ENCODE data around the gene NOS2.
"Not testable (repeated sequence)": the region's sequence is repeated elsewhere in the genome, so short reads cannot be mapped to it uniquely, and the experiment has no call there.

Gene NOS2

GRCh38 chr17:27743281-27743885 is 56.9 kb downstream of the NOS2 start:
- Histone ChIP-seq H3K36me3 (ENCODE audit: insufficient read depth, low read length) (no peaks in the 10 kb centered on the region), H3K9ac (ENCODE audit: low read length) (no peak overlapping the region), H3K4me3 (ENCODE audit: low read depth, low read length, poor library complexity, severe bottlenecking) (no peak overlapping the region), H3K9me3 (ENCODE audit: low read length) (no peaks in the 10 kb centered on the region), H3K4me1 (ENCODE audit: insufficient read depth, low read length, severe bottlenecking) (no peaks in the 10 kb centered on the region), H3F3A (ENCODE audit: insufficient read depth, low read length) (no peaks in the 10 kb centered on the region), H2AFZ (ENCODE audit: low read length) (no peak overlapping the region), H3K9me2 (ENCODE audit: low read depth, low read length) (no peaks in the 10 kb centered on the region), H3K27ac (ENCODE audit: low read depth, low read length, poor library complexity, severe bottlenecking) (no peak overlapping the region), H3K79me2 (ENCODE audit: insufficient read depth, low read length) (no peaks in the 10 kb centered on the region), H4K20me1 (ENCODE audit: insufficient read depth, low read length) (no peaks in the 10 kb centered on the region), H3K27me3 (ENCODE audit: insufficient read depth, low read length) (no peaks in the 10 kb centered on the region), H3K4me2 (ENCODE audit: low read length) (no peak overlapping the region)
- TF ChIP-seq CTCF (IDR thresholded peaks at IDR 0.05; ENCODE audit: low read length) (no peak), EZH2 (IDR thresholded peaks at IDR 0.05; ENCODE audit: borderline replicate concordance, low read length) (no peak)

- Histone ChIP-seq H3K4me3 (ENCODE audit: low read depth, low read length, poor library complexity, severe bottlenecking) (no peak overlapping the region), H2AFZ (ENCODE audit: low read length) (no peak overlapping the region), H3F3A (ENCODE audit: insufficient read depth, low read length) (no peaks in the 10 kb centered on the region), H3K79me2 (ENCODE audit: insufficient read depth, low read length) (no peaks in the 10 kb centered on the region), H3K9me3 (ENCODE audit: low read length) (no peaks in the 10 kb centered on the region), H3K4me1 (ENCODE audit: insufficient read depth, low read length, severe bottlenecking) (no peaks in the 10 kb centered on the region), H3K9me2 (ENCODE audit: low read depth, low read length) (no peaks in the 10 kb centered on the region), H3K27me3 (ENCODE audit: insufficient read depth, low read length) (no peaks in the 10 kb centered on the region), H4K20me1 (ENCODE audit: insufficient read depth, low read length) (no peaks in the 10 kb centered on the region), H3K36me3 (ENCODE audit: insufficient read depth, low read length) (no peaks in the 10 kb centered on the region), H3K4me2 (ENCODE audit: low read length) (no peak overlapping the region), H3K27ac (ENCODE audit: low read depth, low read length, poor library complexity, severe bottlenecking) (no peak overlapping the region), H3K9ac (ENCODE audit: low read length) (no peak overlapping the region)
- TF ChIP-seq CTCF (IDR thresholded peaks at IDR 0.05; ENCODE audit: low read length) (no peak), EZH2 (IDR thresholded peaks at IDR 0.05; ENCODE audit: borderline replicate concordance, low read length) (no peak)
Measured at GRCh38 chr17:27741971-27742575, 58.3 kb downstream of the NOS2 start.

- TF ChIP-seq CTCF (IDR thresholded peaks at IDR 0.05; ENCODE audit: low read length), result no peak
- no peak for TF ChIP-seq EZH2 (IDR thresholded peaks at IDR 0.05; ENCODE audit: borderline replicate concordance, low read length)
- Histone ChIP-seq H3K27ac (ENCODE audit: low read depth, low read length, poor library complexity, severe bottlenecking) (no peak overlapping the region), H3K79me2 (ENCODE audit: insufficient read depth, low read length) (no peaks in the 10 kb centered on the region), H3K9ac (ENCODE audit: low read length) (no peak overlapping the region), H3K9me2 (ENCODE audit: low read depth, low read length) (no peaks in the 10 kb centered on the region), H4K20me1 (ENCODE audit: insufficient read depth, low read length) (no peaks in the 10 kb centered on the region), H3K4me2 (ENCODE audit: low read length) (no peak overlapping the region), H3K4me3 (ENCODE audit: low read depth, low read length, poor library complexity, severe bottlenecking) (no peak overlapping the region), H3K36me3 (ENCODE audit: insufficient read depth, low read length) (no peaks in the 10 kb centered on the region), H3F3A (ENCODE audit: insufficient read depth, low read length) (no peaks in the 10 kb centered on the region), H3K9me3 (ENCODE audit: low read length) (no peaks in the 10 kb centered on the region), H3K27me3 (ENCODE audit: insufficient read depth, low read length) (no peaks in the 10 kb centered on the region), H2AFZ (ENCODE audit: low read length) (no peak overlapping the region), H3K4me1 (ENCODE audit: insufficient read depth, low read length, severe bottlenecking) (no peaks in the 10 kb centered on the region)
Measured at GRCh38 chr17:27741361-27741861, 58.9 kb downstream of the NOS2 start.

- H3K9me3 ChIP-seq (ENCODE audit: low read length); H3K36me3 ChIP-seq (ENCODE audit: insufficient read depth, low read length); H3K9me2 ChIP-seq (ENCODE audit: low read depth, low read length); H3K4me3 ChIP-seq (ENCODE audit: low read depth, low read length, poor library complexity, severe bottlenecking); H4K20me1 ChIP-seq (ENCODE audit: insufficient read depth, low read length); H3K27me3 ChIP-seq (ENCODE audit: insufficient read depth, low read length); H3K9ac ChIP-seq (ENCODE audit: low read length); H3K4me2 ChIP-seq (ENCODE audit: low read length); H3K79me2 ChIP-seq (ENCODE audit: insufficient read depth, low read length); H2AFZ ChIP-seq (ENCODE audit: low read length); H3K4me1 ChIP-seq (ENCODE audit: insufficient read depth, low read length, severe bottlenecking); H3K27ac ChIP-seq (ENCODE audit: low read depth, low read length, poor library complexity, severe bottlenecking); H3F3A ChIP-seq (ENCODE audit: insufficient read depth, low read length): not testable (repeated sequence)
Measured at GRCh38 chr17:27740541-27740940, 59.8 kb downstream of the NOS2 start.
